Mucosa of stomach (tissue), 1 donor: Measurements from ENCODE around the gene SPIRE1.
A peak's percentile ranks its signal among the peaks of the same experiment; 100 is the strongest.

Source experiments
- H3K27me3 ChIP-seq: one replicate; pipeline ENCODE4 v1.7.0; 2013; ENCODE audit warnings: mild to moderate bottlenecking, low read length; ENCODE audit not compliant: control insufficient read depth, insufficient read depth
- H3K36me3 ChIP-seq: one replicate; pipeline ENCODE4 v1.7.0; 2013; ENCODE audit warnings: low read length; ENCODE audit not compliant: control insufficient read depth, insufficient read depth
- H3K4me1 ChIP-seq: one replicate; pipeline ENCODE4 v1.7.0; 2013; ENCODE audit warnings: mild to moderate bottlenecking, low read length; ENCODE audit not compliant: control insufficient read depth, insufficient read depth
- H3K4me3 ChIP-seq: one replicate; pipeline ENCODE4 v1.7.0; 2013; ENCODE audit warnings: low read length
- H3K9ac ChIP-seq: one replicate; pipeline ENCODE4 v1.7.0; 2013; ENCODE audit warnings: mild to moderate bottlenecking, low read length, moderate library complexity
- H3K9me3 ChIP-seq: one replicate; pipeline ENCODE4 v1.7.0; 2013; ENCODE audit warnings: mild to moderate bottlenecking, low read length, moderate library complexity; ENCODE audit not compliant: control insufficient read depth
- donor health status: Pancreatic carcinoma.

The SPIRE1 gene

GRCh38 chr18:12615748-12616147 lies 42.2 kb downstream of the SPIRE1 start:
- Histone ChIP-seq H3K36me3 (no peaks in the 10 kb centered on the region), H3K4me3 (no peak overlapping the region), H3K9me3 (no peaks in the 10 kb centered on the region), H3K27me3 (no peaks in the 10 kb centered on the region), H3K9ac (no peak overlapping the region), H3K4me1 (no peaks in the 10 kb centered on the region)

GRCh38 chr18:12608301-12608700 lies 49.6 kb downstream of the SPIRE1 start:
- Histone ChIP-seq H3K4me3 (no peak overlapping the region), H3K9ac (no peak overlapping the region), H3K27me3 (no peaks in the 10 kb centered on the region), H3K9me3 (no peaks in the 10 kb centered on the region), H3K36me3 (no peaks in the 10 kb centered on the region), H3K4me1 (peaks cover 5% of the 10 kb centered on the region)

GRCh38 chr18:12606592-12607315 lies 51.2 kb downstream of the SPIRE1 start:
- Histone ChIP-seq H3K36me3 (no peaks in the 10 kb centered on the region), H3K27me3 (no peaks in the 10 kb centered on the region), H3K4me1 (peaks cover 5% of the 10 kb centered on the region), H3K9me3 (no peaks in the 10 kb centered on the region), H3K4me3 (no peak overlapping the region), H3K9ac (peak overlapping the region; percentile 17)

- H3K4me3 ChIP-seq: no peak overlapping the region
- no peak overlapping the region for H3K9ac ChIP-seq
- H3K27me3 ChIP-seq: no peaks in the 10 kb centered on the region
- no peaks in the 10 kb centered on the region for H3K9me3 ChIP-seq
- H3K36me3 ChIP-seq: no peaks in the 10 kb centered on the region
- H3K4me1 ChIP-seq: peaks cover 5% of the 10 kb centered on the region
Measured at GRCh38 chr18:12604445-12605007, 53.4 kb downstream of the SPIRE1 start.

GRCh38 chr18:12599966-12600365 lies 57.9 kb downstream of the SPIRE1 start:
- H3K9ac ChIP-seq: no peak overlapping the region
- H3K9me3 ChIP-seq: no peaks in the 10 kb centered on the region
- no peaks in the 10 kb centered on the region for H3K4me1 ChIP-seq
- no peaks in the 10 kb centered on the region for H3K27me3 ChIP-seq
- no peaks in the 10 kb centered on the region for H3K36me3 ChIP-seq
- no peak overlapping the region for H3K4me3 ChIP-seq

GRCh38 chr18:12599543-12599942 lies 58.4 kb downstream of the SPIRE1 start:
- H3K9ac ChIP-seq: no peak overlapping the region
- H3K27me3 ChIP-seq: no peaks in the 10 kb centered on the region
- H3K9me3 ChIP-seq: no peaks in the 10 kb centered on the region
- no peaks in the 10 kb centered on the region for H3K36me3 ChIP-seq
- H3K4me1 ChIP-seq: no peaks in the 10 kb centered on the region
- no peak overlapping the region for H3K4me3 ChIP-seq

GRCh38 chr18:12598181-12598930 lies 59.6 kb downstream of the SPIRE1 start:
- no peaks in the 10 kb centered on the region for H3K4me1 ChIP-seq
- no peaks in the 10 kb centered on the region for H3K36me3 ChIP-seq
- H3K9me3 ChIP-seq: no peaks in the 10 kb centered on the region
- no peak overlapping the region for H3K9ac ChIP-seq
- H3K4me3 ChIP-seq: no peak overlapping the region
- H3K27me3 ChIP-seq: no peaks in the 10 kb centered on the region

- Histone ChIP-seq H3K4me3 (no peak overlapping the region), H3K4me1 (no peaks in the 10 kb centered on the region)
Measured at GRCh38 chr18:12597760-12598159, 60.1 kb downstream of the SPIRE1 start.

GRCh38 chr18:12595571-12596255 lies 62.2 kb downstream of the SPIRE1 start:
- Histone ChIP-seq H3K27me3 (no peaks in the 10 kb centered on the region), H3K4me1 (no peaks in the 10 kb centered on the region), H3K36me3 (no peaks in the 10 kb centered on the region), H3K9me3 (no peaks in the 10 kb centered on the region), H3K9ac (no peak overlapping the region), H3K4me3 (no peak overlapping the region)

More at GRCh38 chr18:12597760-12598159, 60.1 kb downstream of the SPIRE1 start:
- Histone ChIP-seq H3K27me3 (no peaks in the 10 kb centered on the region), H3K9ac (no peak overlapping the region), H3K36me3 (no peaks in the 10 kb centered on the region), H3K9me3 (no peaks in the 10 kb centered on the region)

GRCh38 chr18:12593866-12594265 lies 64.0 kb downstream of the SPIRE1 start:
- Histone ChIP-seq H3K36me3 (no peaks in the 10 kb centered on the region), H3K9me3 (no peaks in the 10 kb centered on the region), H3K27me3 (no peaks in the 10 kb centered on the region), H3K9ac (no peak overlapping the region), H3K4me3 (no peak overlapping the region), H3K4me1 (no peaks in the 10 kb centered on the region)

GRCh38 chr18:12592597-12593127 lies 65.2 kb downstream of the SPIRE1 start:
- Histone ChIP-seq H3K36me3 (no peaks in the 10 kb centered on the region), H3K9me3 (no peaks in the 10 kb centered on the region), H3K4me1 (no peaks in the 10 kb centered on the region), H3K27me3 (no peaks in the 10 kb centered on the region), H3K4me3 (no peak overlapping the region), H3K9ac (no peak overlapping the region)
